ENCODE data around the gene CHAC2.

- no peak for TF ChIP-seq TAF1 (IDR thresholded peaks at IDR 0.05; ENCODE audit: borderline replicate concordance, insufficient read depth, low read length)
- no peak for TF ChIP-seq POLR2AphosphoS5 (IDR thresholded peaks at IDR 0.05; ENCODE audit: low read depth, low read length)
- TF ChIP-seq REST (IDR thresholded peaks at IDR 0.05; ENCODE audit: insufficient read depth in 1 of 2, low read depth in 2 of 2, low read length in 2 of 2): no peak
- TF ChIP-seq SIN3A (IDR thresholded peaks at IDR 0.05; ENCODE audit: borderline replicate concordance, insufficient read depth, low read length): no peak
Observed at GRCh38 chr2:53765767-53766166, 1.8 kb upstream of the CHAC2 start.

Data from PFSK-1 (cell line).